GM10248 (cell line): Measurements from ENCODE around the gene RCOR1.
A peak's percentile ranks its signal among the peaks of the same experiment; 100 is the strongest.

Experiments
- CTCF ChIA-PET: fragments of 300-600 bp; sonication (Branson Sonifier 250); formaldehyde crosslinking; extraction: SDS; loops from one replicate; lab custom pipeline; 2021; ENCODE audit warnings: antibody characterized with exemption; lab: Yijun Ruan, JAX
- POLR2A ChIA-PET: fragments of 350-650 bp; sonication (Branson Sonifier 250); formaldehyde crosslinking; extraction: SDS; loops from one replicate; lab custom pipeline; 2020; ENCODE audit warnings: antibody characterized with exemption; lab: Yijun Ruan, JAX
- DNase-seq: peaks from one replicate; pipeline ENCODE4 v3.0.0; 2012; ENCODE audit errors: extremely low spot score
- CTCF ChIP-seq: IDR thresholded peaks from 2 replicates; pipeline ENCODE4 v1.5.1; 2012; ENCODE audit warnings: mild to moderate bottlenecking, low read depth; ENCODE audit errors: extremely low read depth, missing control alignments, control extremely low read depth

RCOR1 gene

GRCh38 chr14:102588821-102589220, 3.6 kb upstream of the RCOR1 start:
- CTCF ChIA-PET: no interaction called here
- POLR2A ChIA-PET: no interaction called here
- TF ChIP-seq CTCF: no peak
- no peak for DNase-seq

GRCh38 chr14:102589761-102590290, 2.6 kb upstream of the RCOR1 start:
- CTCF ChIA-PET: no interaction called here
- DNase-seq: no peak
- POLR2A ChIA-PET: no interaction called here
- TF ChIP-seq CTCF: no peak

- ChIA-PET CTCF (interaction anchor here (1.3 kb wide), 1 partner anchor 66 kb away, joined by 10 read pairs; no protein-coding TSS in a partner anchor), POLR2A (interaction anchor here (0.5 kb wide), 1 partner anchor 20 kb away, joined by 3 read pairs; no protein-coding TSS in a partner anchor)
- peak; percentile 6 for TF ChIP-seq CTCF
- DNase-seq: no peak
These were observed 1.8 kb upstream of the RCOR1 start for GRCh38 chr14:102590667-102591099.

GRCh38 chr14:102591372-102591943, 991 bp upstream of the RCOR1 start:
- ChIA-PET CTCF (interaction anchor here (1.3 kb wide), 1 partner anchor 67 kb away, joined by 10 read pairs; no protein-coding TSS in a partner anchor), POLR2A (interaction anchor here (0.5 to 0.6 kb wide), 2 partner anchors 16 to 19 kb away, joined by 3 read pairs; no protein-coding TSS in a partner anchor)
- no peak for DNase-seq
- TF ChIP-seq CTCF: no peak

- ChIA-PET CTCF (interaction anchor here (3.2 to 4.3 kb wide), 2 partner anchors 17 to 69 kb away, joined by 15 to 79 read pairs; no protein-coding TSS in a partner anchor), POLR2A (no interaction called here)
- no peak for DNase-seq
- TF ChIP-seq CTCF: no peak
These were observed 263 bp downstream of the RCOR1 start for GRCh38 chr14:102592763-102593060.

GRCh38 chr14:102593061-102593824, 794 bp downstream of the RCOR1 start:
- peak; percentile 55 for DNase-seq
- TF ChIP-seq CTCF: peak; percentile 1
- POLR2A ChIA-PET: interaction anchor here (0.6 kb wide), 1 partner anchor 13 kb away, joined by 3 read pairs; no protein-coding TSS in a partner anchor
- CTCF ChIA-PET: interaction anchor here (1.4 to 4.3 kb wide), 9 partner anchors 8 to 102 kb away, joined by 3 to 79 read pairs (median 15); no protein-coding TSS in a partner anchor
